Parathyroid adenoma (tissue), 2 donors: ENCODE results near the gene CALML3.

Experiments
- H2AFZ ChIP-seq: fragments of 300-600 bp; sonication (generic); one replicate; pipeline ENCODE4 v1.7.0; 2017; ENCODE audit warnings: antibody characterized with exemption, mild to moderate bottlenecking
- H3K27ac ChIP-seq: fragments of 300-600 bp; sonication (generic); one replicate; pipeline ENCODE4 v1.7.0; 2017
- H3K27me3 ChIP-seq: fragments of 300-600 bp; sonication (generic); one replicate; pipeline ENCODE4 v1.7.0; 2017; ENCODE audit warnings: low read length; ENCODE audit not compliant: control insufficient read depth, insufficient read depth
- H3K36me3 ChIP-seq: fragments of 300-600 bp; sonication (generic); one replicate; pipeline ENCODE4 v1.7.0; 2017; ENCODE audit warnings: low read length; ENCODE audit not compliant: control insufficient read depth, insufficient read depth
- H3K4me1 ChIP-seq: fragments of 300-600 bp; sonication (generic); one replicate; pipeline ENCODE4 v1.7.0; 2017; ENCODE audit warnings: control low read depth
- H3K4me2 ChIP-seq: fragments of 300-600 bp; sonication (generic); one replicate; pipeline ENCODE4 v1.7.0; 2017; ENCODE audit warnings: low read length
- H3K4me3 ChIP-seq: fragments of 300-600 bp; sonication (generic); one replicate; pipeline ENCODE4 v1.7.0; 2017; ENCODE audit warnings: low read depth, low read length
- H3K79me2 ChIP-seq: fragments of 300-600 bp; sonication (generic); one replicate; pipeline ENCODE4 v1.7.0; 2017; ENCODE audit warnings: control low read depth
- H3K9ac ChIP-seq: fragments of 300-600 bp; sonication (generic); one replicate; pipeline ENCODE4 v1.7.0; 2017; ENCODE audit warnings: mild to moderate bottlenecking
- H3K9me3 ChIP-seq: fragments of 300-600 bp; sonication (generic); one replicate; pipeline ENCODE4 v1.7.0; 2017; ENCODE audit warnings: low read length; ENCODE audit not compliant: control insufficient read depth
- TF ChIP-seq, protein P1 (sequence below): fragments of 300-600 bp; sonication (generic); IDR thresholded peaks from one replicate; pipeline ENCODE4 v1.7.0; 2017; ENCODE audit warnings: antibody characterized with exemption, mild to moderate bottlenecking
- donor health status: primary hyperparathyroidism.

The CALML3 gene

DNA sequence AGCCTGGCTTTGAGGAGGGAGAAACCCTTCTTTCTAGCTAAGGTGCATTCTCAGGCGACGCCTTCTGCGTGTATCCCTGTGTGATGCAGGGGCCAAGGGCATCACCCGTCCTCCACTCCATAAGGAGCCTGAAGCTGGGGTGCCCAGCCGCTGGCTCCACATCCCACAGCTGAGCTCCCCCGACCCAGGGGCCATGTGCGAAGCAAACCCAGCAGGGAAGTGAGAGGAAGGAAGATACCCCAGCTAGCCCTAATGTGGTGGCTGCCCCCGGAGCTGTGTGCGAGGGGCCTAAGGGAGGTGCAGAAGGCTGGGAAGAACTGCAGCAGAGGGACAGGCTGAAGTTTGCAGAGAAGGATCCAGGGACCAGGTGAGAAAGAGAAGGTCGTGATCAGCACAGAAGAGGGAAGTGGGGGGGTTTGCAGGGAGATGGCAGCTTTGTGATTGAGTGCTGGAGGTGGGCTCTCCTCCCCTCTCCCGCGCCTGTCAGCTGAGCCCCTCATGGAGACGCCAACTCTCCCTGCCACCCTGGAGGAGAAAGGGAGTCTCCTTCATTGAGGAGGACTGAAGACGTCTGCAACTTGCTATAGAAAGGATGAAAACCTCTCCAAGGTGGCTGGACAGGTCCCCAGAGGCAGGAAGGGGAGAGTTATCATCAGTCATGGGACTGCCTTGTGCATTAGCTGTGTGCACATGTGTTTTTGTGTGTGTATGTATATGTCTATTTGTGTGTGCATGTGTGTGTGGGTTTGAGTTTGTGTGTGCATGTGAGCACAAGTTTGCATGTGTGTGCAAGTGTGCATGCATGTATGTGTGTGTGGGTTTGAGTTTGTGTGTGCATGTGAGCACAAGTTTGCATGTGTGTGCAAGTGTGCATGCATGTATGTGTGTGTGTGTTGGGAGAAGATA, 21.9 kb upstream of the CALML3 start:
- no peak overlapping the region for H3K27ac ChIP-seq
- no peak overlapping the region for H2AFZ ChIP-seq
- no peak overlapping the region for H3K9ac ChIP-seq
- H3K4me2 ChIP-seq, result no peak overlapping the region
- H3K4me3 ChIP-seq, result no peak overlapping the region
- H3K4me1 ChIP-seq, result no peaks in the 10 kb centered on the region
- no peaks in the 10 kb centered on the region for H3K27me3 ChIP-seq
- TF ChIP-seq, protein P1, sequence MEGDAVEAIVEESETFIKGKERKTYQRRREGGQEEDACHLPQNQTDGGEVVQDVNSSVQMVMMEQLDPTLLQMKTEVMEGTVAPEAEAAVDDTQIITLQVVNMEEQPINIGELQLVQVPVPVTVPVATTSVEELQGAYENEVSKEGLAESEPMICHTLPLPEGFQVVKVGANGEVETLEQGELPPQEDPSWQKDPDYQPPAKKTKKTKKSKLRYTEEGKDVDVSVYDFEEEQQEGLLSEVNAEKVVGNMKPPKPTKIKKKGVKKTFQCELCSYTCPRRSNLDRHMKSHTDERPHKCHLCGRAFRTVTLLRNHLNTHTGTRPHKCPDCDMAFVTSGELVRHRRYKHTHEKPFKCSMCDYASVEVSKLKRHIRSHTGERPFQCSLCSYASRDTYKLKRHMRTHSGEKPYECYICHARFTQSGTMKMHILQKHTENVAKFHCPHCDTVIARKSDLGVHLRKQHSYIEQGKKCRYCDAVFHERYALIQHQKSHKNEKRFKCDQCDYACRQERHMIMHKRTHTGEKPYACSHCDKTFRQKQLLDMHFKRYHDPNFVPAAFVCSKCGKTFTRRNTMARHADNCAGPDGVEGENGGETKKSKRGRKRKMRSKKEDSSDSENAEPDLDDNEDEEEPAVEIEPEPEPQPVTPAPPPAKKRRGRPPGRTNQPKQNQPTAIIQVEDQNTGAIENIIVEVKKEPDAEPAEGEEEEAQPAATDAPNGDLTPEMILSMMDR, result no peak
- no peaks in the 10 kb centered on the region for H3K36me3 ChIP-seq
- no peaks in the 10 kb centered on the region for H3K9me3 ChIP-seq
- no peaks in the 10 kb centered on the region for H3K79me2 ChIP-seq

DNA sequence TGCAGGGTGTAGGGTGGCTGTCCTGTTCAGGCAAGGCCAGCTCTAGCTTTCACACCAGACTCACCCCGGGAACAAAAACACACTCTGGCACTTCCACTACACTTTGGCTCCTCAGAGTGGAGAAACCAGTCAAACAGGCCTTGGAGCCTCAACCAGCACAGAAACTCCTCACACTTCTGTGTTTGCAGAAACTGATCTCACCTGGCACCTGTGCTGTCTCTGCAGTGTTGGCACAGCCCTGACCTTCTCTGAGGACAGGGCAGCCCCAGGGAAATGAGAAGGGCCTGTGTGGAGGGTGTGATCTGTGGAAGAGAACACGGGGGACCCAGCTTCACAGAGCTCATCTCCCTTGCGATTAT, 21.3 kb upstream of the CALML3 start:
- Histone ChIP-seq H3K9ac (no peak overlapping the region), H3K27me3 (no peaks in the 10 kb centered on the region), H2AFZ (no peak overlapping the region), H3K4me1 (no peaks in the 10 kb centered on the region), H3K79me2 (no peaks in the 10 kb centered on the region), H3K27ac (no peak overlapping the region), H3K4me2 (no peak overlapping the region), H3K9me3 (no peaks in the 10 kb centered on the region), H3K36me3 (no peaks in the 10 kb centered on the region), H3K4me3 (no peak overlapping the region)
- TF ChIP-seq, protein P1, result no peak

DNA sequence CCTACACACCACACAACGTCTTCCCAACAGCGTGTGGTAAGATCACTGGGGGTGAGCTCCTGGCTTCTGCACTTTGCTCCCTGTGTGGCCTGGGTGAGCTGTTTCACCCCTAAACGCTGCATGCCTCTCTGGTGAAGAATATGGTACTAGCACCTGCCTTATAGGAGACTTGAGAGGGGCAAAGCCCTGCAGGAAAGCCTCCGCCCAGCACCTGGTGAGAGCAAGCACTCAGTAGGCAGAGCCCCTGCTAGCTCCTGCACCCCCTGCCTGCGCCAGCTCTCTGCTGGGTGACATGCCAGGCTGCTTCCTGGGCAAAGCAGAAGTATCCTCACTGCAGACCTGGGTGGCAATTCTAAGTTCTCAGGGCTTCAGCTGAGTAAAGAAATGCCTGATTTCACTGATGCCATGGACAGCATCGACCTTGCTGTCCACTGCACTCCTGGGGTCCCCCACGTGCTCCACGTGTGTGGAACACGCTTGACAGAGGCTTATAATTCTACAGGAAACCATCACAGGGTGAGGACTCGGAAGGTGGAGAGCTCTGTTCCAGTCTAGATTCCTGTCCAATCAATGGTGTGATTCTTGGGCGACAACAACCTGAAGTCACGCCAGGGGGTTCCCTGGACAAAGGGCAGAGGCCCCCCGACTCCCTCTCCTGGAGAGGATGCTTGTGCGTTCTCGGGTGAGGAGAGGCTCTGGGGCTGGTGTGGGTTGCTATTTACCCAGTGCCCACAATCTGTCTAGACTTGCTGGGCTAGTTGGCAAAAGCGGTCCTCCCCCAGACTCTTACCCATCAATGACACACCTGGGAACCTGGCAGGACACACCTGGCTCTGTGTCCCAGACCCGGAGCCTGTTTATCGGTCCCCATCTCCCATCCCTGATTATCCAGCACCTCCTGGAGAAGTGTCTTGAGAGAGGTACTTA, 20.4 kb upstream of the CALML3 start:
- Histone ChIP-seq H2AFZ (no peak overlapping the region), H3K27ac (no peak overlapping the region), H3K27me3 (no peaks in the 10 kb centered on the region), H3K9me3 (no peaks in the 10 kb centered on the region), H3K4me2 (no peak overlapping the region), H3K36me3 (no peaks in the 10 kb centered on the region), H3K79me2 (no peaks in the 10 kb centered on the region), H3K4me1 (no peaks in the 10 kb centered on the region), H3K9ac (no peak overlapping the region), H3K4me3 (no peak overlapping the region)
- TF ChIP-seq, protein P1, result no peak

DNA sequence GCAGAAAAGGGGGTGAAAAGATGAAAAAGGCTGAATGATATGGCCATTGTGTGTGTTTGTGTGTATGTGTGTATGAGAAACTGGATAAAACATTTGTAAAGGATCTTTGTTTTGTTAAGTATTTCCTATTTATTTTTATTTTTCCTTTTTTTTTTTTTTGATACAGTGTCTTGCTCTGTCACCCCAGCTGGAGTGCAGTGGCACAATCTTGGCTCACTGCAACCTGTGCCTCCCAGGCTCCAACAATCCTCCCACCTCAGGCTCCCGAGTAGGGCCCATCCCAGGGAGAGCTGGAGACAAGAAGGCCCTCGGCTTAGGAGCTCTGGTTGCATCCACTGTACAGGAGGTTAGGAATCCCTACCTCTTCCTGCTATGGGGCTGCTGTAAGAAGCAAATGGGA, 18.5 kb upstream of the CALML3 start:
- Histone ChIP-seq H3K9me3 (no peaks in the 10 kb centered on the region), H3K27ac (no peak overlapping the region), H3K9ac (no peak overlapping the region), H3K36me3 (no peaks in the 10 kb centered on the region), H2AFZ (no peak overlapping the region), H3K27me3 (no peaks in the 10 kb centered on the region), H3K4me1 (no peaks in the 10 kb centered on the region), H3K4me3 (no peak overlapping the region), H3K4me2 (no peak overlapping the region), H3K79me2 (no peaks in the 10 kb centered on the region)
- TF ChIP-seq, protein P1, result no peak
